K562 (cell line): ENCODE results near the gene SDK1.

Source experiments
- CTCF ChIP-seq, 3 experiments: IDR thresholded peaks in 2 of 3; conservative IDR thresholded peaks in 1 of 3; 2 replicates each; pipeline ENCODE4 v1.5.1; 2011 to 2012; ENCODE audit warnings: low read length in 3 of 3, mild to moderate bottlenecking in 3 of 3, control low read depth in 2 of 3, improper control_type of control experiment in 1 of 3, inconsistent platforms in 1 of 3, low read depth in 1 of 3, mixed read lengths in 1 of 3, moderate library complexity in 1 of 3; ENCODE audit not compliant: insufficient read depth in 2 of 3
- ELK1 ChIP-seq: sonication (generic); formaldehyde crosslinking; IDR thresholded peaks from 2 replicates; pipeline ENCODE4 v1.8.1; 2022; ENCODE audit warnings: missing genetic modification reagents
- HINFP ChIP-seq: fragments of 450-650 bp; conservative IDR thresholded peaks from 2 replicates; pipeline ENCODE4 v1.6.1; 2016; ENCODE audit warnings: missing genetic modification characterization, low read depth, mild to moderate bottlenecking, control low read depth, missing compliant biosample characterization
- L3MBTL2 ChIP-seq: fragments of 450-650 bp; IDR thresholded peaks from 2 replicates; pipeline ENCODE4 v1.6.1; 2016; ENCODE audit warnings: mild to moderate bottlenecking, moderate library complexity
- NFRKB ChIP-seq: fragments of 450-650 bp; IDR thresholded peaks from 2 replicates; pipeline ENCODE4 v1.6.1; 2016; ENCODE audit warnings: low read depth
- POLR2A ChIP-seq: fragments of 450-650 bp; conservative IDR thresholded peaks from 2 replicates; pipeline ENCODE4 v1.6.1; 2016
- YY1 ChIP-seq, 3 experiments: IDR thresholded peaks; 2 replicates each; pipeline ENCODE4 v1.6.1; 2011; ENCODE audit warnings: low read length in 2 of 3, mild to moderate bottlenecking in 2 of 3, moderate library complexity in 2 of 3, borderline replicate concordance in 1 of 3, control low read depth in 1 of 3, low read depth in 1 of 3; ENCODE audit not compliant: insufficient read depth in 3 of 3, insufficient replicate concordance in 2 of 3, control insufficient read depth in 1 of 3, insufficient read length in 1 of 3; ENCODE audit errors: extremely low read depth in 1 of 3
- ZNF24 ChIP-seq: fragments of 450-650 bp; IDR thresholded peaks from 2 replicates; pipeline ENCODE4 v1.6.1; 2016
- ZNF507 ChIP-seq: conservative IDR thresholded peaks from 2 replicates; pipeline ENCODE4 v1.6.1; 2017; ENCODE audit warnings: missing genetic modification characterization, missing compliant biosample characterization

GRCh38 chr7:3591944-3592343 lies 290.9 kb downstream of the SDK1 start:
- TF ChIP-seq ZNF24 = no peak
- no peak for TF ChIP-seq CTCF (IDR thresholded peaks at IDR 0.05 in 2 of 3, conservative IDR thresholded peaks at IDR 0.05 in 1 of 3; ENCODE audit: insufficient read depth in 2 of 3, low read depth in 1 of 3, low read length in 3 of 3)
- no peak for TF ChIP-seq NFRKB
- no peak for TF ChIP-seq POLR2A
- no peak for TF ChIP-seq L3MBTL2
- no peak for TF ChIP-seq YY1 (IDR thresholded peaks at IDR 0.05; ENCODE audit: borderline replicate concordance in 1 of 3, control insufficient read depth in 1 of 3, extremely low read depth in 1 of 3, insufficient read depth in 3 of 3, insufficient read length in 1 of 3, insufficient replicate concordance in 2 of 3, low read depth in 1 of 3, low read length in 2 of 3)
- no peak for TF ChIP-seq HINFP (tag)
- TF ChIP-seq ELK1 (CRISPR knock-in tag) = no peak
- TF ChIP-seq ZNF507 (tag) = no peak
